Upper lobe of left lung (tissue), 6 donors: Measurements from ENCODE around the gene ATAT1. TPM values are rescaled to one million over a fixed set of nuclear protein-coding genes. Genes with fewer than 3 reads are reported as not detected.
A peak's percentile ranks its signal among the peaks of the same experiment; 100 is the strongest.

ENCODE experiments used
- ATAC-seq, 2 donors: fragments of 200-7000 bp; cut with Tn5 transposase; one replicate each; pipeline ENCODE4 v1.9.1; 2022; ENCODE audit warnings: mild to moderate bottlenecking in 2 of 2, moderate library complexity in 2 of 2; ENCODE audit not compliant: low FRiP score in 2 of 2
- DNase-seq, 2 donors: peaks; one replicate each; pipeline ENCODE4 v3.0.0-alpha.2; 2019 to 2020
- H3K27ac ChIP-seq, 4 donors: fragments of 200-600 bp; sonication (generic); one replicate each; pipeline ENCODE4 v1.5.1; 2016 to 2019
- H3K27me3 ChIP-seq, 4 donors: fragments of 200-600 bp; sonication (generic); one replicate each; pipeline ENCODE4 v1.5.1; 2017 to 2019
- H3K36me3 ChIP-seq, 4 donors: fragments of 200-600 bp; sonication (generic); one replicate each; pipeline ENCODE4 v1.5.1; 2016 to 2019
- H3K4me1 ChIP-seq, 4 donors: fragments of 200-600 bp; sonication (generic); one replicate each; pipeline ENCODE4 v1.5.1; 2018 to 2019
- H3K4me3 ChIP-seq, 4 donors: fragments of 200-600 bp; sonication (generic); one replicate each; pipeline ENCODE4 v1.5.1; 2017 to 2019; ENCODE audit warnings: mild to moderate bottlenecking in 2 of 4, moderate library complexity in 1 of 4
- H3K9me3 ChIP-seq, 4 donors: fragments of 200-600 bp; sonication (generic); one replicate each; pipeline ENCODE4 v1.5.1; 2018 to 2019
- EP300 ChIP-seq, 4 donors: sonication (generic); formaldehyde crosslinking; IDR thresholded peaks; one replicate each; pipeline ENCODE4 v1.5.1; 2017; ENCODE audit warnings: antibody characterized with exemption in 4 of 4, control low read depth in 2 of 4
- POLR2A ChIP-seq, 4 donors: fragments of 450-650 bp; IDR thresholded peaks; one replicate each; pipeline ENCODE4 v1.5.1; 2016 to 2017; ENCODE audit warnings: antibody characterized with exemption in 4 of 4, mild to moderate bottlenecking in 2 of 4
- POLR2AphosphoS5 ChIP-seq, 2 donors: sonication (generic); formaldehyde crosslinking; IDR thresholded peaks; one replicate each; pipeline ENCODE4 v1.5.1; 2017; ENCODE audit warnings: antibody characterized with exemption in 2 of 2
- WGBS, 2 donors: methylation state at CpG; one replicate each; pipeline ENCODE4 v1.1.5; 2017 to 2018; 5-methylcytosine and 5-hydroxymethylcytosine counted together
- total RNA-seq, 6 donors: library from RNA; depleted of rRNA in 4 of 6; stranded (reverse); fragments of >200 nt in 4 of 6; gene quantifications; one replicate each; pipeline versions ENCODE4 v1.1.0 to v1.2.1, GENCODE V29; 2016 to 2021
- TF ChIP-seq, protein P1 (sequence below), 6 experiments: fragments of 450-650 bp in 4 of 6; fragments of 200-600 bp in 2 of 6; sonication (generic) in 2 of 6; IDR thresholded peaks; one replicate each; pipeline ENCODE4 v1.5.1; 2016 to 2019; ENCODE audit warnings: antibody characterized with exemption in 6 of 6
- donor health status: DM: no; HTN: no; CAD: no; lungs with moderate emphysema.
- donor health status: DM: no; HTN: yes; CAD: no; lungs with severe emphysema.

The ATAT1 gene
- total RNA-seq, 6 donors from 2014 or later, result 3.1 to 36.7 (median 6.2) TPM

DNA sequence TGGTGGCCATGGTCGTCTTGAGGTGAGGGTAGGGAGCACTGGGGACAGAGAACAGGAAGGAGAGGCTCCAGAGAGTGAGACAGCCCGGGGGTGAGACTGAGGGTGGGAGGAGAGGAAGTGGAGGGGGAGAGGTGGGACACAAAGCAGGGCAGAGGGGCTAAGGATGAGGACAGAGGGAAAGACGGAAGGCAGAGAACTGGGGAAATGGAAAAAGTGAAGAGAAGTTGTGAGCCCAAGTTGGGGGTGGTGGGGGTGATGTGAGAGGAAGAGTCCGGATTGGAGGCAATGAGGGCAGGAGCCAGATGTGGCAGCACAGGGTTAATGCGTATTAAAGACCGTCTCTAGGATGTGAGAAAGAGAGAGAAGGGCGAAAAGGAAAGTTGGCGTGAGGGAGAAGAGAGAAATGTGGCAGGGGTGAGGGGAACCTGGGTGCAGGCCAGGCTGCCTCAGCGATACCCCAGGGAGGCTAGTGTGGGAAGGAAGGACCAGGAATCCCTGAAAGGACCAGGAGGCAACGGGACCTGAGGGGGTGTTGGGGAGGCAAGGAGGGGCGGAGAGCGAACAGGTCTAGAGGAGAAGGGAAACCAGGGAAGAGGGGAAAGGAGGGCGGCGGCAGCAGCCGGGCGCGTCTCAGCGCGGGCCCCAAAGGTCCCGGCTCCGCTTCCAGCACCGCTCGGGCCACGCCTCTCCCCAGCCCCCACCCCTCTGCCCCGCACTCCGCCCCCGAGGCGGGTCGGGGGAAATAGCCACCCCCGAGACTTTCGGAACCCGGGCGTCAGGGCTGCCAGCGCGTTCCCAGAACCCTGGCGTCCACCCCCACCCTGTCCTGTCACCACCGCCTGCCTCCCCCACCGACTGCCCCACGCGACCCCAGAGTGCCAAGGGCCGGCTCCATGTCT is 59.6 kb downstream of the ATAT1 start, which contains the start of gene PPP1R18:
PPP1R18 (minus strand) TSS at position 637 of the 899 bp plus-strand sequence; CDS start at position 10, 627 bp downstream.
- H3K9me3 ChIP-seq, result no peaks in the 10 kb centered on the region
- DNase-seq, result peak; percentile 89 to 95
- peaks cover 33 to 58% (median 51%) of the 10 kb centered on the region in 4 donors for H3K4me1 ChIP-seq
- 2 to 3% methylated on average over 16 to 24 of the region's 41 CpGs for WGBS, 2 donors
- peak; percentile 70 to 75 for ATAC-seq
- peak within 1 kb of the TSS; percentile 70 to 87 (median 80) for H3K4me3 ChIP-seq
- peaks cover 0 to 2% (median 0%) of the 10 kb centered on the region in 4 donors for H3K36me3 ChIP-seq
- peak within 1 kb of the TSS; percentile 99 to 100 (median 99) for H3K27ac ChIP-seq
- no peaks in the 10 kb centered on the region for H3K27me3 ChIP-seq
- TF ChIP-seq, protein P1, sequence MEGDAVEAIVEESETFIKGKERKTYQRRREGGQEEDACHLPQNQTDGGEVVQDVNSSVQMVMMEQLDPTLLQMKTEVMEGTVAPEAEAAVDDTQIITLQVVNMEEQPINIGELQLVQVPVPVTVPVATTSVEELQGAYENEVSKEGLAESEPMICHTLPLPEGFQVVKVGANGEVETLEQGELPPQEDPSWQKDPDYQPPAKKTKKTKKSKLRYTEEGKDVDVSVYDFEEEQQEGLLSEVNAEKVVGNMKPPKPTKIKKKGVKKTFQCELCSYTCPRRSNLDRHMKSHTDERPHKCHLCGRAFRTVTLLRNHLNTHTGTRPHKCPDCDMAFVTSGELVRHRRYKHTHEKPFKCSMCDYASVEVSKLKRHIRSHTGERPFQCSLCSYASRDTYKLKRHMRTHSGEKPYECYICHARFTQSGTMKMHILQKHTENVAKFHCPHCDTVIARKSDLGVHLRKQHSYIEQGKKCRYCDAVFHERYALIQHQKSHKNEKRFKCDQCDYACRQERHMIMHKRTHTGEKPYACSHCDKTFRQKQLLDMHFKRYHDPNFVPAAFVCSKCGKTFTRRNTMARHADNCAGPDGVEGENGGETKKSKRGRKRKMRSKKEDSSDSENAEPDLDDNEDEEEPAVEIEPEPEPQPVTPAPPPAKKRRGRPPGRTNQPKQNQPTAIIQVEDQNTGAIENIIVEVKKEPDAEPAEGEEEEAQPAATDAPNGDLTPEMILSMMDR (IDR thresholded peaks at IDR 0.05), result peak in 2 of 6 experiments; percentile 6 to 10
- TF ChIP-seq EP300 (IDR thresholded peaks at IDR 0.05) (peak in 1 of 4 donors; percentile 11), POLR2A (IDR thresholded peaks at IDR 0.05) (peak in 2 of 4 donors; percentile 57 to 78), POLR2AphosphoS5 (IDR thresholded peaks at IDR 0.05) (peak; percentile 35 to 79)

DNA sequence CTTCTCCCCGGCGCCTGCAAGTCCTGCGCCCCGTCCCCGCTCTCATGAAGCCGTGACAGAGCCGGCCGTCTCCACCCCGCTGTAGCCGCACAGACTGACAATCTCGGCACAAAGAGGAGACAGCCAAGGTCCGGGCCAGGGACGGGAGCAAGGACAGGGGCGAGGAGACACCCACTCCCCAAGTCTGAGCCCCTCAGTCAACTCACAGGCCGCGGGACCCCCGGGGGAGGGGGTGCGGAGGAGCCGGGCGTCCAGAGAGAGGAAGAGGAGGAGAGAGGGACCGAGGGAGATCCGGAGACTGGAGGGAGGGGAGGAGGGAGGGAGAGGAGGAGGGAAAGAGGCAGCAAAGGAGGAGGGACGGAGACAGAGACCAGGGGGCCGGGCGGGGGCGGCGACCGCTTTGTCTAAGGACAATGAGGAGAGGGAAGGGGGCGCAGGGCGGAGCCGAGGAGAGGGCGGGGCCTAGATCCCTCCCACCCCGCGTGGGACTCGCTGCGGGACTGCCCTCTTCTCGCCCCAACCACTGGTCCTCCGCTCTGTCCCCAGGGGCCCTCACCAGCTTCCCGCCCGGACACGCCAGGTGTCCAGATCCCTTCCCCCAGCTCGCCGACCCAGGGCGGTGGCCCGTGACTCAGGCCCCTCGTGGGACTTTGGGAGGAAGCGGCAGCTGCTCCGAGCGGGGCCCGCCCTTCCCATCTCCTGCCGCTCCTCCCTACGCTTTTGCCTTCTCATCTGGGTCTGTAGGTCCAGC is 60.4 kb downstream of the ATAT1 start:
- TF ChIP-seq, protein P1 (IDR thresholded peaks at IDR 0.05), result no peak
- TF ChIP-seq EP300 (IDR thresholded peaks at IDR 0.05) (peak in 3 of 4 donors; percentile 44 to 98 (median 81)), POLR2A (IDR thresholded peaks at IDR 0.05) (peak in 2 of 4 donors; percentile 43 to 59), POLR2AphosphoS5 (IDR thresholded peaks at IDR 0.05) (peak; percentile 93 to 97)
- peak; percentile 93 to 98 for DNase-seq
- peak; percentile 88 for ATAC-seq
- Histone ChIP-seq H3K27me3 (no peaks in the 10 kb centered on the region), H3K4me1 (peaks cover 32 to 51% (median 44%) of the 10 kb centered on the region in 4 donors), H3K36me3 (no peaks in the 10 kb centered on the region), H3K27ac (peak overlapping the region; percentile 99 to 100 (median 99)), H3K4me3 (peak overlapping the region; percentile 70 to 87 (median 80)), H3K9me3 (no peaks in the 10 kb centered on the region)
- WGBS, 2 donors, result 1 to 3% methylated on average over 32 to 40 of the region's 52 CpGs

DNA sequence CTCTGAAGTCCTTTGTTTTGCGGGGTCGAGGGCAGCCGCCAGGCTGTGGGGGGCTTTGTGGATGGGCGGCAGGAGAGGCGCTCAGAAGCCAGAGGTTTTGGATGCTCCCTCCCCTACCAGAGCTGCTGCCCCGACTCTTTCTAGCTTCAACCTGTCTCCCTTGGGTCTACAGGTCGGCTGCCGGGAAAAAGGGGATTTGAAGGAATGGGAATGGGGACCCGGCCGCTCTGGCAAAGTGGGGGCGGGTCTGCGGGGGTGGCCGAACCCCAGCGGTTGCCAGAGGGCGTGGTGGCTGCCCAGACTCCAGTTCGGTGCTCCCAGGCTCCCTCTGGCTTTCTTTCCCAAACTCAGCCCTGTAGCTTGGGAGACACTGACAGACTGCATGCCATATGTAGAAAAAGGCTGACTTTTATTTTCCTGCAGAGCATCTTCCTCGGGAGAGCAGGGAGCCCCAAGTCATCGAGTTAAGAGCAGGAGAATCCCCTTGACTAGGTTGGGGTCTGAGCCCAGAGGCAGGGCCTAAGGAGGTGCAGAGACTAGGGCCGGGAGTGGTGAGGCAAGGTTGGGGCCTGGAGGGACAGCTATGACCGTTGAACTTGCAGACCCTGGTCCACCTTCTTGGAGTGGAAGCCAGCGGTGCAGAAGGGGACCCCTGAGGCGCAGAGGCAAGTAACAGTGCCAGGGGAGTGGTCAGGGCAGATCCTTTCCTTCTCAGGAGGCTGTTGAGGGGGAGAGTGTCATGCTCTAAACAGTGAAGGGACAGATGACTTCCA is 61.2 kb downstream of the ATAT1 start:
- Histone ChIP-seq H3K4me1 (peaks cover 32 to 45% (median 41%) of the 10 kb centered on the region in 4 donors), H3K9me3 (no peaks in the 10 kb centered on the region), H3K36me3 (no peaks in the 10 kb centered on the region), H3K4me3 (peak overlapping the region; percentile 70 to 87 (median 80)), H3K27me3 (no peaks in the 10 kb centered on the region), H3K27ac (peak overlapping the region; percentile 99 to 100 (median 99))
- WGBS, 2 donors, result 28 to 32% methylated on average over 6 to 20 of the region's 22 CpGs
- ATAC-seq (no peak), DNase-seq (no peak)
- TF ChIP-seq POLR2A (IDR thresholded peaks at IDR 0.05) (peak in 1 of 4 donors; percentile 71), POLR2AphosphoS5 (IDR thresholded peaks at IDR 0.05) (no peak)
- TF ChIP-seq, protein P1 (IDR thresholded peaks at IDR 0.05), result peak in 1 of 6 experiments; percentile 4

DNA sequence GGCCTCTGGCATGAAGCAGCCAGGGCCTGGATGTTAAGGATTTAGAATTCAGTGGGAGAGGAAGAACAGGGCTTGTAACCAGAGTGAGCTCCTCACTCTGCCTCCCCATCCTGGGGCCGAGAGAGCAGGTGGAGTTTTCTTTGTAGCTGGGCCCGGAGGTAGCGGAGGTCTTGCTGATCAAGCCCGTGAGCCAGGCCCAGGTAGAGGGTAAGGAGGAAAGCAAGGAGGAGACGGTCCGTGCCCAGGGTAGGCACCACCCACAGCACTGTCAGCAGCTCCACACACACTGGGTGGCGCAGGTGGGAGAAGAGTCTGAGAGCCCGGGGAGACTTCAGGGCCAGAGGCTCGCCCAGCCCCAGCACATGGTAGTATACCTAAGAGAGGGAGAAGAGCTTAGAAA is 61.9 kb downstream of the ATAT1 start:
- Histone ChIP-seq H3K36me3 (no peaks in the 10 kb centered on the region), H3K4me1 (peaks cover 32 to 41% (median 38%) of the 10 kb centered on the region in 4 donors), H3K27ac (peak overlapping the region; percentile 99 to 100 (median 99)), H3K27me3 (no peaks in the 10 kb centered on the region), H3K9me3 (no peaks in the 10 kb centered on the region), H3K4me3 (peak overlapping the region in 1 of 4 donors; percentile 70)
- no peak for ATAC-seq
- no peak for DNase-seq
- 86 to 95% methylated on average over 9 of the region's 9 CpGs for WGBS, 2 donors
- TF ChIP-seq POLR2AphosphoS5 (IDR thresholded peaks at IDR 0.05) (no peak), EP300 (IDR thresholded peaks at IDR 0.05) (no peak), POLR2A (IDR thresholded peaks at IDR 0.05) (no peak)
- TF ChIP-seq, protein P1 (IDR thresholded peaks at IDR 0.05), result no peak
